ENCODE measurements around the gene GSE1. TPM values are rescaled to one million over a fixed set of nuclear protein-coding genes. Genes with fewer than 3 reads are reported as not detected.

The GSE1 gene
- total RNA-seq, 1 experiment from 2014 or later, result 90.2 TPM

DNA sequence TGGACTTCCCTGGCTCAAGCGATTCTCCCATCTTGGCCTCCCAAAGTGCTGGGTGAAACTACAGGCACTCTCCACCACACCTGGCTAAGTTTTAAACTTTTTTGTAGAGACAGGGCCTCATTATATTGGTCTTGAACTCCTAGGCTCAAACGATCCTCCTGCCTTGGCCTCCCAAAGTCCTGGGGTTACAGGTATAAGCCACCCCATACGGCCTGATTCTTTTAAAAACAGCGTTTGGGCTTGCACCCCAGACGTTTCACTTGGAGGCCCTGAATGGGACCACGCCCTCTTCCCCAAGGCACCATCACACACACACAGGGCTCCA, 105.0 kb downstream of the GSE1 start:
- ATAC-seq (peak; percentile 4), DNase-seq (ENCODE audit: low read depth, low spot score) (no peak)
- no peaks in the 10 kb centered on the region for H3K27me3 ChIP-seq (ENCODE audit: insufficient read depth, low read length)
- H3K4me1 ChIP-seq (ENCODE audit: control insufficient read depth in 1 of 2, insufficient read depth in 2 of 2, low read length in 2 of 2), result peaks cover 22 to 40% of the 10 kb centered on the region in 2 experiments
- ChIA-PET POLR2A (no interaction called here), RAD21 (ENCODE audit: low non-redundant PET in 1 of 2, low total read pairs in 2 of 2, uncharacterized antibody in 2 of 2, unreplicated experiment in 2 of 2) (no interaction called here), CTCF (interaction anchor here (0.7 to 2.1 kb wide), 10 partner anchors 9 to 322 kb away, joined by 3 to 12 read pairs (median 4); no protein-coding TSS in a partner anchor)
- no TSS peak for BruUV-seq (replicated peaks)
- no peaks in the 10 kb centered on the region for H3K9me2 ChIP-seq (ENCODE audit: insufficient read depth)
- no peaks in the 10 kb centered on the region for H3K36me3 ChIP-seq (ENCODE audit: control insufficient read depth in 1 of 2, insufficient read depth in 2 of 2, low read length in 2 of 2)
- no peaks in the 10 kb centered on the region for H4K20me1 ChIP-seq (ENCODE audit: insufficient read depth)
- no peak overlapping the region for H3K4me3 ChIP-seq (replicated peaks in 1 of 2; ENCODE audit: low read depth in 1 of 2, low read length in 2 of 2)
- no peak overlapping the region for H3K27ac ChIP-seq (ENCODE audit: low read depth, low read length)
- no peaks in the 10 kb centered on the region for H3K79me2 ChIP-seq (ENCODE audit: insufficient read depth, low read length)
- H3K9ac ChIP-seq (ENCODE audit: low read length), result no peak overlapping the region
- no peak overlapping the region for H2AFZ ChIP-seq (ENCODE audit: low read depth, low read length, poor library complexity, severe bottlenecking)
- H3K4me2 ChIP-seq (ENCODE audit: low read length), result no peak overlapping the region
- no peaks in the 10 kb centered on the region for H3K9me3 ChIP-seq (ENCODE audit: control insufficient read depth in 1 of 2, insufficient read depth in 1 of 2, low read depth in 1 of 2, low read length in 2 of 2)
- intact Hi-C loops (cut with micrococcal nuclease), result loop anchor here (1.0 to 5.0 kb wide), 4 partner anchors 43 to 443 kb away; no protein-coding TSS in a partner anchor
- TF ChIP-seq FOSL1 (IDR thresholded peaks at IDR 0.05; ENCODE audit: low read depth) (no peak), SIN3A (IDR thresholded peaks at IDR 0.05; ENCODE audit: low read depth) (no peak), SP1 (IDR thresholded peaks at IDR 0.05; ENCODE audit: low read depth) (no peak)
- TF ChIP-seq, protein P1, sequence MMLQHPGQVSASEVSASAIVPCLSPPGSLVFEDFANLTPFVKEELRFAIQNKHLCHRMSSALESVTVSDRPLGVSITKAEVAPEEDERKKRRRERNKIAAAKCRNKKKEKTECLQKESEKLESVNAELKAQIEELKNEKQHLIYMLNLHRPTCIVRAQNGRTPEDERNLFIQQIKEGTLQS (IDR thresholded peaks at IDR 0.05), result no peak
- TF ChIP-seq, protein P2, sequence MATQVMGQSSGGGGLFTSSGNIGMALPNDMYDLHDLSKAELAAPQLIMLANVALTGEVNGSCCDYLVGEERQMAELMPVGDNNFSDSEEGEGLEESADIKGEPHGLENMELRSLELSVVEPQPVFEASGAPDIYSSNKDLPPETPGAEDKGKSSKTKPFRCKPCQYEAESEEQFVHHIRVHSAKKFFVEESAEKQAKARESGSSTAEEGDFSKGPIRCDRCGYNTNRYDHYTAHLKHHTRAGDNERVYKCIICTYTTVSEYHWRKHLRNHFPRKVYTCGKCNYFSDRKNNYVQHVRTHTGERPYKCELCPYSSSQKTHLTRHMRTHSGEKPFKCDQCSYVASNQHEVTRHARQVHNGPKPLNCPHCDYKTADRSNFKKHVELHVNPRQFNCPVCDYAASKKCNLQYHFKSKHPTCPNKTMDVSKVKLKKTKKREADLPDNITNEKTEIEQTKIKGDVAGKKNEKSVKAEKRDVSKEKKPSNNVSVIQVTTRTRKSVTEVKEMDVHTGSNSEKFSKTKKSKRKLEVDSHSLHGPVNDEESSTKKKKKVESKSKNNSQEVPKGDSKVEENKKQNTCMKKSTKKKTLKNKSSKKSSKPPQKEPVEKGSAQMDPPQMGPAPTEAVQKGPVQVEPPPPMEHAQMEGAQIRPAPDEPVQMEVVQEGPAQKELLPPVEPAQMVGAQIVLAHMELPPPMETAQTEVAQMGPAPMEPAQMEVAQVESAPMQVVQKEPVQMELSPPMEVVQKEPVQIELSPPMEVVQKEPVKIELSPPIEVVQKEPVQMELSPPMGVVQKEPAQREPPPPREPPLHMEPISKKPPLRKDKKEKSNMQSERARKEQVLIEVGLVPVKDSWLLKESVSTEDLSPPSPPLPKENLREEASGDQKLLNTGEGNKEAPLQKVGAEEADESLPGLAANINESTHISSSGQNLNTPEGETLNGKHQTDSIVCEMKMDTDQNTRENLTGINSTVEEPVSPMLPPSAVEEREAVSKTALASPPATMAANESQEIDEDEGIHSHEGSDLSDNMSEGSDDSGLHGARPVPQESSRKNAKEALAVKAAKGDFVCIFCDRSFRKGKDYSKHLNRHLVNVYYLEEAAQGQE (IDR thresholded peaks at IDR 0.05; ENCODE audit: low read depth), result no peak

DNA sequence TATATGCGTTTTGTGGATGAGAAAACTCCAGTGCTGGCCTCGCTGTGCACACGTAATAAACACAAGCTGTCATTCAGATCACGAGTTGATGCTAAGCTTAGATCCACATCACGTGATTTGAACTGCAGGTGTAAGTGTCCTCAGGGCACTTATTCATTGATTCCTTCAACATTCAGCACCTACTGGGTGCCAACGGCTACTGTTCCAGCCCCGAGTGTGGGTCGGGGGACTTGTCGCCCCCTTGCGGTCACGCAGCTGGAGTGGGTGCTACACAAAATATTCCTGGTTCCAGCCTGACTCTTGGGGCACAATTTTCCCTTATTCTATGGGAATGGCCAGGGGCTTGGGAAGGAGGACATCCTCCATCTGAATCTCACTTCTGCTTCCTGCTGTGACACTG, 105.6 kb downstream of the GSE1 start:
- ATAC-seq (peak; percentile 33; the same call in 1 of the 2 replicates), DNase-seq (ENCODE audit: low read depth, low spot score) (no peak)
- ChIA-PET CTCF (interaction anchor here (1.0 to 2.1 kb wide), 5 partner anchors 10 to 323 kb away, joined by 3 to 8 read pairs (median 4); no protein-coding TSS in a partner anchor), POLR2A (no interaction called here), RAD21 (ENCODE audit: low non-redundant PET in 1 of 2, low total read pairs in 2 of 2, uncharacterized antibody in 2 of 2, unreplicated experiment in 2 of 2) (no interaction called here)
- Histone ChIP-seq H4K20me1 (ENCODE audit: insufficient read depth) (no peaks in the 10 kb centered on the region), H3K4me1 (ENCODE audit: control insufficient read depth in 1 of 2, insufficient read depth in 2 of 2, low read length in 2 of 2) (peaks cover 22 to 40% of the 10 kb centered on the region in 2 experiments), H3K4me2 (ENCODE audit: low read length) (no peak overlapping the region), H3K36me3 (ENCODE audit: control insufficient read depth in 1 of 2, insufficient read depth in 2 of 2, low read length in 2 of 2) (no peaks in the 10 kb centered on the region), H3K9me3 (ENCODE audit: control insufficient read depth in 1 of 2, insufficient read depth in 1 of 2, low read depth in 1 of 2, low read length in 2 of 2) (no peaks in the 10 kb centered on the region), H2AFZ (ENCODE audit: low read depth, low read length, poor library complexity, severe bottlenecking) (no peak overlapping the region), H3K27me3 (ENCODE audit: insufficient read depth, low read length) (no peaks in the 10 kb centered on the region), H3K4me3 (replicated peaks in 1 of 2; ENCODE audit: low read depth in 1 of 2, low read length in 2 of 2) (no peak overlapping the region), H3K27ac (ENCODE audit: low read depth, low read length) (no peak overlapping the region), H3K9ac (ENCODE audit: low read length) (no peak overlapping the region), H3K79me2 (ENCODE audit: insufficient read depth, low read length) (no peaks in the 10 kb centered on the region), H3K9me2 (ENCODE audit: insufficient read depth) (no peaks in the 10 kb centered on the region)
- BruUV-seq (replicated peaks), result no TSS peak
- intact Hi-C loops (cut with micrococcal nuclease), result loop anchor here (1.0 to 5.0 kb wide), 4 partner anchors 44 to 443 kb away; no protein-coding TSS in a partner anchor
- TF ChIP-seq POLR2A (IDR thresholded peaks at IDR 0.05; ENCODE audit: borderline replicate concordance, extremely low read depth, insufficient read depth, insufficient read length), result no peak
- TF ChIP-seq EGR1 (IDR thresholded peaks at IDR 0.05; ENCODE audit: low read depth), result no peak
- no peak for TF ChIP-seq POLR2AphosphoS5 (IDR thresholded peaks at IDR 0.05; ENCODE audit: low read depth, low read length)
- TF ChIP-seq, protein P3, sequence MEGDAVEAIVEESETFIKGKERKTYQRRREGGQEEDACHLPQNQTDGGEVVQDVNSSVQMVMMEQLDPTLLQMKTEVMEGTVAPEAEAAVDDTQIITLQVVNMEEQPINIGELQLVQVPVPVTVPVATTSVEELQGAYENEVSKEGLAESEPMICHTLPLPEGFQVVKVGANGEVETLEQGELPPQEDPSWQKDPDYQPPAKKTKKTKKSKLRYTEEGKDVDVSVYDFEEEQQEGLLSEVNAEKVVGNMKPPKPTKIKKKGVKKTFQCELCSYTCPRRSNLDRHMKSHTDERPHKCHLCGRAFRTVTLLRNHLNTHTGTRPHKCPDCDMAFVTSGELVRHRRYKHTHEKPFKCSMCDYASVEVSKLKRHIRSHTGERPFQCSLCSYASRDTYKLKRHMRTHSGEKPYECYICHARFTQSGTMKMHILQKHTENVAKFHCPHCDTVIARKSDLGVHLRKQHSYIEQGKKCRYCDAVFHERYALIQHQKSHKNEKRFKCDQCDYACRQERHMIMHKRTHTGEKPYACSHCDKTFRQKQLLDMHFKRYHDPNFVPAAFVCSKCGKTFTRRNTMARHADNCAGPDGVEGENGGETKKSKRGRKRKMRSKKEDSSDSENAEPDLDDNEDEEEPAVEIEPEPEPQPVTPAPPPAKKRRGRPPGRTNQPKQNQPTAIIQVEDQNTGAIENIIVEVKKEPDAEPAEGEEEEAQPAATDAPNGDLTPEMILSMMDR (IDR thresholded peaks at IDR 0.05 in 2 of 3, conservative IDR thresholded peaks at IDR 0.05 in 1 of 3; ENCODE audit: borderline replicate concordance in 1 of 3, insufficient read depth in 1 of 3, low read depth in 2 of 3, low read length in 2 of 3), result peak; percentile 47 to 78 (median 73); a peak in 5 of 6 replicates
- TF ChIP-seq, protein P4, sequence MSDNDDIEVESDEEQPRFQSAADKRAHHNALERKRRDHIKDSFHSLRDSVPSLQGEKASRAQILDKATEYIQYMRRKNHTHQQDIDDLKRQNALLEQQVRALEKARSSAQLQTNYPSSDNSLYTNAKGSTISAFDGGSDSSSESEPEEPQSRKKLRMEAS (IDR thresholded peaks at IDR 0.05), result no peak
- TF ChIP-seq, protein P2 (IDR thresholded peaks at IDR 0.05; ENCODE audit: low read depth), result no peak
